Sigmoid colon (tissue), 7 donors: ENCODE measurements around the gene EIF4EBP3. TPM values are rescaled to one million over a fixed set of nuclear protein-coding genes. Genes with fewer than 3 reads are reported as not detected.

ENCODE experiments used
- DNase-seq: peaks from one replicate; pipeline ENCODE4 v3.0.0-alpha.2; 2019
- H3K27ac ChIP-seq, 4 donors: fragments of 200-600 bp; sonication (generic); one replicate each; pipeline ENCODE4 v1.5.1; 2016 to 2019; ENCODE audit warnings: mild to moderate bottlenecking in 1 of 4
- H3K27me3 ChIP-seq, 3 donors: fragments of 200-600 bp; sonication (generic); one replicate each; pipeline ENCODE4 v1.5.1; 2019; ENCODE audit warnings: mild to moderate bottlenecking in 1 of 3
- H3K36me3 ChIP-seq, 4 donors: fragments of 200-600 bp; sonication (generic); one replicate each; pipeline ENCODE4 v1.5.1; 2016 to 2019
- H3K4me1 ChIP-seq, 4 donors: fragments of 200-600 bp; sonication (generic); one replicate each; pipeline ENCODE4 v1.5.1; 2017 to 2019
- H3K4me3 ChIP-seq, 4 donors: fragments of 200-600 bp; sonication (generic); one replicate each; pipeline ENCODE4 v1.5.1; 2017 to 2019; ENCODE audit warnings: mild to moderate bottlenecking in 2 of 4, moderate library complexity in 1 of 4
- H3K9me3 ChIP-seq, 4 donors: fragments of 200-600 bp in 3 of 4; sonication (generic) in 3 of 4; one replicate each; pipeline versions ENCODE4 v1.5.1 to v1.6.1; 2013 to 2019
- CTCF ChIP-seq, 4 experiments: fragments of 450-650 bp in 3 of 4; fragments of 200-600 bp in 1 of 4; IDR thresholded peaks; one replicate each; pipeline ENCODE4 v1.5.1; 2016 to 2019; ENCODE audit warnings: antibody characterized with exemption in 4 of 4, mild to moderate bottlenecking in 3 of 4, moderate library complexity in 2 of 4
- EP300 ChIP-seq, 4 donors: sonication (generic); formaldehyde crosslinking; IDR thresholded peaks; one replicate each; pipeline ENCODE4 v1.6.1; 2017; ENCODE audit warnings: antibody characterized with exemption in 4 of 4
- POLR2A ChIP-seq, 2 donors: fragments of 450-650 bp; IDR thresholded peaks; one replicate each; pipeline ENCODE4 v1.6.1; 2016; ENCODE audit warnings: antibody characterized with exemption in 2 of 2, mild to moderate bottlenecking in 2 of 2, moderate library complexity in 2 of 2
- POLR2AphosphoS5 ChIP-seq, 4 donors: sonication (generic); formaldehyde crosslinking; IDR thresholded peaks; one replicate each; pipeline ENCODE4 v1.6.1; 2017; ENCODE audit warnings: antibody characterized with exemption in 4 of 4
- WGBS, 2 donors: extraction: QIAGEN DNeasy Blood & Tissue Kit; methylation state at CpG; one replicate each; pipeline ENCODE4 v1.1.7; 2013; 5-methylcytosine and 5-hydroxymethylcytosine counted together
- intact Hi-C: fragments of 100-400 bp; cut with DNase I; formaldehyde crosslinking; loops from one replicate; pipeline ENCODE4 v1.15.1; 2023
- polyA plus RNA-seq, 3 donors: library from polyadenylated mRNA; stranded (reverse); fragments of 200-250 nt; gene quantifications; one replicate each; pipeline ENCODE4 v1.2.3, GENCODE V29; 2013
- total RNA-seq, 4 donors: library from RNA; depleted of rRNA; stranded (reverse); fragments of >200 nt; gene quantifications; one replicate each; pipeline ENCODE4 v1.1.0, GENCODE V29; 2016
- donor health status: healthy with polysubstance abuse.
- donor health status: Bipolar disorder and iron deficiency.
- donor health status: healthy.

Gene EIF4EBP3
- total and polyA plus RNA-seq, 7 donors: 6.5 to 60.7 (median 21.0) TPM

- DNase-seq: no peak
- Histone ChIP-seq H3K27me3 (no peaks in the 10 kb centered on the region), H3K4me1 (peaks cover 0 to 50% (median 43%) of the 10 kb centered on the region in 4 donors), H3K4me3 (peak overlapping the region; percentile 60 to 81 (median 74)), H3K36me3 (peaks cover 5 to 51% (median 18%) of the 10 kb centered on the region in 4 donors), H3K9me3 (no peaks in the 10 kb centered on the region), H3K27ac (peak overlapping the region; percentile 92 to 97 (median 96))
- intact Hi-C loops: loop anchor here (2.0 kb wide), 1 partner anchor 15 kb away; no protein-coding TSS in a partner anchor
- no peak for TF ChIP-seq CTCF (IDR thresholded peaks at IDR 0.05)
- TF ChIP-seq POLR2A (IDR thresholded peaks at IDR 0.05): no peak
- TF ChIP-seq EP300 (IDR thresholded peaks at IDR 0.05): no peak
- no peak for TF ChIP-seq POLR2AphosphoS5 (IDR thresholded peaks at IDR 0.05)
- WGBS, 2 donors: 62 to 79% methylated on average over 8 of the region's 8 CpGs
Observed at GRCh38 chr5:140563596-140563995, 16.1 kb downstream of the EIF4EBP3 start.

GRCh38 chr5:140564196-140565023, 16.9 kb downstream of the EIF4EBP3 start, which contains the start of the genes APBB3 and SLC35A4:
Gene APBB3 (minus strand): TSS chr5:140564598. CDS start chr5:140564245, 353 bp downstream.
Gene SLC35A4 (plus strand): TSS chr5:140564828. CDS start chr5:140567170, 2,342 bp downstream.
- peak within 1 kb of the TSS; percentile 60 to 81 (median 74) for H3K4me3 ChIP-seq
- H3K27me3 ChIP-seq: no peaks in the 10 kb centered on the region
- peak within 1 kb of the TSS; percentile 92 to 97 (median 96) for H3K27ac ChIP-seq
- peaks cover 5 to 47% (median 18%) of the 10 kb centered on the region in 4 donors for H3K36me3 ChIP-seq
- DNase-seq: peak; percentile 99
- TF ChIP-seq POLR2AphosphoS5 (IDR thresholded peaks at IDR 0.05) (peak; percentile 89 to 96 (median 94)), CTCF (IDR thresholded peaks at IDR 0.05) (no peak), EP300 (IDR thresholded peaks at IDR 0.05) (peak in 2 of 4 donors; percentile 23 to 77), POLR2A (IDR thresholded peaks at IDR 0.05) (peak; percentile 86 to 88)
- H3K4me1 ChIP-seq: peaks cover 0 to 54% (median 46%) of the 10 kb centered on the region in 4 donors
- intact Hi-C loops: loop anchor here (2.0 kb wide), 1 partner anchor 74 kb away; the partner anchor contains the start of gene TMCO6
- 0 to 1% methylated on average over 74 of the region's 74 CpGs for WGBS, 2 donors
- H3K9me3 ChIP-seq: no peaks in the 10 kb centered on the region

- H3K4me3 ChIP-seq: peak overlapping the region; percentile 60 to 81 (median 74)
- H3K4me1 ChIP-seq: peaks cover 0 to 59% (median 48%) of the 10 kb centered on the region in 4 donors
- no peaks in the 10 kb centered on the region for H3K27me3 ChIP-seq
- no peaks in the 10 kb centered on the region for H3K9me3 ChIP-seq
- peak overlapping the region; percentile 92 to 97 (median 96) for H3K27ac ChIP-seq
- intact Hi-C loops: loop anchor here (2.0 kb wide), 1 partner anchor 74 kb away; the partner anchor contains the start of gene TMCO6
- TF ChIP-seq POLR2A (IDR thresholded peaks at IDR 0.05) (no peak), EP300 (IDR thresholded peaks at IDR 0.05) (no peak), CTCF (IDR thresholded peaks at IDR 0.05) (no peak)
- DNase-seq: no peak
- H3K36me3 ChIP-seq: peaks cover 5 to 46% (median 18%) of the 10 kb centered on the region in 4 donors
- WGBS, 2 donors: 2 to 6% methylated on average over 13 of the region's 13 CpGs
Observed at GRCh38 chr5:140565024-140565779, 17.7 kb downstream of the EIF4EBP3 start.

- peak overlapping the region in 2 of 4 donors; percentile 96 to 97 for H3K27ac ChIP-seq
- peaks cover 5 to 46% (median 18%) of the 10 kb centered on the region in 4 donors for H3K36me3 ChIP-seq
- no peak for TF ChIP-seq POLR2A (IDR thresholded peaks at IDR 0.05)
- TF ChIP-seq CTCF (IDR thresholded peaks at IDR 0.05): no peak
- no peak for TF ChIP-seq POLR2AphosphoS5 (IDR thresholded peaks at IDR 0.05)
- TF ChIP-seq EP300 (IDR thresholded peaks at IDR 0.05): no peak
- H3K9me3 ChIP-seq: no peaks in the 10 kb centered on the region
- H3K4me3 ChIP-seq: peak overlapping the region in 1 of 4 donors; percentile 73
- DNase-seq: no peak
- H3K27me3 ChIP-seq: no peaks in the 10 kb centered on the region
- intact Hi-C loops: loop anchor here (2.0 kb wide), 1 partner anchor 73 kb away; the partner anchor contains the start of gene TMCO6
- WGBS, 2 donors: 81 to 82% methylated on average over 4 of the region's 4 CpGs
- H3K4me1 ChIP-seq: peaks cover 0 to 62% (median 48%) of the 10 kb centered on the region in 4 donors
Observed at GRCh38 chr5:140565780-140566095, 18.3 kb downstream of the EIF4EBP3 start.
